IMR-90 (cell line): Measurements from ENCODE around the gene MORN5.

ENCODE experiments used
- BHLHE40 ChIP-seq: fragments of 150-350 bp; IDR thresholded peaks from 2 replicates; pipeline ENCODE4 v1.6.1; 2016; ENCODE audit warnings: mild to moderate bottlenecking, low read depth, low read length
- CEBPB ChIP-seq: IDR thresholded peaks from 2 replicates; pipeline ENCODE4 v1.6.1; 2012; ENCODE audit warnings: low read depth, low read length, improper control_type of control experiment
- CHD1 ChIP-seq: IDR thresholded peaks from 2 replicates; pipeline ENCODE4 v1.6.1; 2012; ENCODE audit warnings: low read depth, low read length, improper control_type of control experiment
- CTCF ChIP-seq: conservative IDR thresholded peaks from 2 replicates; pipeline ENCODE4 v1.5.1; 2012; ENCODE audit warnings: mild to moderate bottlenecking, low read depth, low read length, improper control_type of control experiment
- ELK1 ChIP-seq: fragments of 150-350 bp; IDR thresholded peaks from 2 replicates; pipeline ENCODE4 v1.6.1; 2016; ENCODE audit warnings: low read depth, mild to moderate bottlenecking, low read length, moderate library complexity, borderline replicate concordance
- FOS ChIP-seq: fragments of 150-350 bp; IDR thresholded peaks from 2 replicates; pipeline ENCODE4 v1.6.1; 2016; ENCODE audit warnings: low read depth, low read length
- MAFK ChIP-seq: IDR thresholded peaks from 2 replicates; pipeline ENCODE4 v1.6.1; 2012; ENCODE audit warnings: low read depth, low read length, improper control_type of control experiment
- MAZ ChIP-seq: IDR thresholded peaks from 2 replicates; pipeline ENCODE4 v1.6.1; 2012; ENCODE audit warnings: low read depth, mild to moderate bottlenecking, low read length, improper control_type of control experiment, moderate library complexity, borderline replicate concordance
- MXI1 ChIP-seq: IDR thresholded peaks from 2 replicates; pipeline ENCODE4 v1.6.1; 2012; ENCODE audit warnings: low read depth, mild to moderate bottlenecking, low read length, moderate library complexity, borderline replicate concordance
- POLR2A ChIP-seq: IDR thresholded peaks from 2 replicates; pipeline ENCODE4 v1.6.1; 2012; ENCODE audit warnings: mild to moderate bottlenecking, low read depth, low read length
- RAD21 ChIP-seq: IDR thresholded peaks from 2 replicates; pipeline ENCODE4 v1.6.1; 2012; ENCODE audit warnings: low read length, improper control_type of control experiment
- RCOR1 ChIP-seq: IDR thresholded peaks from 2 replicates; pipeline ENCODE4 v1.6.1; 2012; ENCODE audit warnings: mild to moderate bottlenecking, low read length, improper control_type of control experiment; ENCODE audit not compliant: insufficient replicate concordance
- RFX5 ChIP-seq: IDR thresholded peaks from 2 replicates; pipeline ENCODE4 v1.8.0; 2012; ENCODE audit warnings: low read depth, mild to moderate bottlenecking, low read length, moderate library complexity
- USF2 ChIP-seq: fragments of 150-350 bp; IDR thresholded peaks from 2 replicates; pipeline ENCODE4 v1.6.1; 2017; ENCODE audit warnings: mild to moderate bottlenecking, antibody characterized with exemption, low read length, low read depth

GRCh38 chr9:122234022-122234748, 74.5 kb downstream of the MORN5 start:
- TF ChIP-seq CTCF (no peak), CEBPB (no peak), POLR2A (no peak), USF2 (no peak), MAFK (no peak), MXI1 (no peak), RCOR1 (no peak), FOS (no peak), RFX5 (no peak), BHLHE40 (no peak), MAZ (no peak), CHD1 (no peak), ELK1 (no peak), RAD21 (no peak)
